Measurements from ENCODE around the gene FBXO31. TPM values are rescaled to one million over a fixed set of nuclear protein-coding genes. Genes with fewer than 3 reads are reported as not detected.
A peak's percentile ranks its signal among the peaks of the same experiment; 100 is the strongest.
"Not testable (repeated sequence)": the region's sequence is repeated elsewhere in the genome, so short reads cannot be mapped to it uniquely, and the experiment has no call there.

FBXO31 gene
- total RNA-seq, 1 experiment from 2014 or later, result 11.5 TPM

DNA sequence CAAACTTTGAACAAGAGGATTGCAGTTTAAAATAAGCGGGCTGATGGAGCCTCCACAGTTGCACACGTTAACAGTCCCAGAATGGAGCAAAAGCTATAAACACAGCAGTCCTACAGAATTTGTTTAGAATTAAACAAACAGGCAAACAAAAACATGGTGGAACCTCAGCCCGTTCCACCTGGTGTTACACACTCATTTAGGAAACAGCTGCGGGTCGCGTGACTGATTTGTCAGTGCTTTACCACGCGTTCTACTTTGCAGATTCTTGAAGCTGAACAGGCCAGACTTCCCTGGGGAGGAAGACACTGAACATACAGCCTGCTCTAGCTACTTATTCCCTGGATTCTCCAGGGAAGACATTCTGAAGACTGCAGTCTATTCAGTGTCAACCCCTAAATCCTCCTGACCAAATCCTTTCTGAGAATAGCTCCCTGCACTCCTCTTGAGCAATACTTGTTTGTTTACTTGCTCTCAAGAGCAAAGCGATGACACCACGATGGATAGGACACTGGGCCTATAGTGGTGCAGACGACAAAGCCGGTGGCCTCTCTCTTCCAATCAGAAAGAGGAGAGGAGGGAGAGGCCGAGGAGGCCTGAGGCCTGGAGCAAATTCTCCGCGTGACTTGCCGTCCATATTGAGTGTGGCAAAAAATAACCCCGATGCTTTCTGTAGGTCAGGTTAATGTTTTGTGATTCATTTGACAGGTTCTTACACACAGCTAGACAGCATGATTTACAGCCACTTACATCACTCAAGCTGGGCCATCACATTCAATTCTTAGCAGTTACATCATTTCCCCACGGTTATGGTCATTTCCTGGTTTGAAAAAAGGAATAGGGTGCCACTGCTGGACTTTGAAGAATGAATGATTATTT is 4.6 kb upstream of the FBXO31 start:
- peak; percentile 98 for DNase-seq (ENCODE audit: low read depth)

DNA sequence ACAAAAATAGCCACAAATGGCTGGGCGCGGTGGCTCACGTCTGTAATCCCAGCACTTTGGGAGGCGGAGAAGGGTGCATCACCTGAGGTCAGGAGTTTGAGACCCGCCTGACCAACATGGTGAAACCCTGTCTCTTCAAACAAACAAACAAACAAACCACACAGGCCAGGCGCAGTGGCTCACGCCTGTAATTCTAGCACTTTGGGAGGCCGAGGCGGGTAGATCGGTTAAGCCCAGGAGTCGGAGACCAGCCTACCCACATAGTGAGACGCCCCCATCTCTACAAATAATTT is 1.2 kb upstream of the FBXO31 start:
- not testable (repeated sequence) for DNase-seq (ENCODE audit: low read depth)

DNA sequence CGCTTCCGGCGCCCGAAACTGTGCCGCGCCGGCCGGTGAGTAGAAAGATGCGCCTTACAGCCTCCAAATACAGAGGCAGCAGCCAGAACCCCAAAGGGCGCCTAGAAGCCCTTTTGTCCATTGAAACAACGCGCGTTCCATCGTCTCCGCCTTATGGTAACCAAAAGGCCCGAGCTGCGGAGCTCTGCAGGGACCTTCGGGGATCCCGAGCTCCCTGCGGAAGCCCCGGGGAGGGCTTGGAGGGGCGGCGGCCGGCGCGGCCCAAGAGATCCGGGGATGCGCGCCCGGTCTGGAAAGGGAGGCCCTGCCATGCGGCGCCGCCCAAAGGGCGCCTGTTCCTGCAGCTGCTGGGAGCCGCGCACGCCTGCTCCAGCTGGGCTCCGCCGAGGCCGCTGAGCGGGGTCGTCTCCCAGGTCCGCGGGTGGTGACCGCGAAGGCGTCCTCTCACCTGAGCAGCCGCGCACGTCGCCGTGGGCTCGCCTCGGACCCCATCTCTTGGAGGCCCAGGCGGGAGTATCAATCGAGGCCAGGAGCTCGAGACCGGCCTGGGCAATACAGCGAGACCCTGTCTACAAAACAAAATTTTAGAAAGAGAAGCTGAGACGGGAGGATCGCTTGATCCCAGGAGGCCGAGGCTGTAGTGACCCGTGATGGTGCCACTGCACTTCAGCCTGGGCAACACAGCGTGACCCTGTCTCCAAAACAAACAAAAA is 742 bp upstream of the FBXO31 start:
- no peak for DNase-seq (ENCODE audit: low read depth)

DNA sequence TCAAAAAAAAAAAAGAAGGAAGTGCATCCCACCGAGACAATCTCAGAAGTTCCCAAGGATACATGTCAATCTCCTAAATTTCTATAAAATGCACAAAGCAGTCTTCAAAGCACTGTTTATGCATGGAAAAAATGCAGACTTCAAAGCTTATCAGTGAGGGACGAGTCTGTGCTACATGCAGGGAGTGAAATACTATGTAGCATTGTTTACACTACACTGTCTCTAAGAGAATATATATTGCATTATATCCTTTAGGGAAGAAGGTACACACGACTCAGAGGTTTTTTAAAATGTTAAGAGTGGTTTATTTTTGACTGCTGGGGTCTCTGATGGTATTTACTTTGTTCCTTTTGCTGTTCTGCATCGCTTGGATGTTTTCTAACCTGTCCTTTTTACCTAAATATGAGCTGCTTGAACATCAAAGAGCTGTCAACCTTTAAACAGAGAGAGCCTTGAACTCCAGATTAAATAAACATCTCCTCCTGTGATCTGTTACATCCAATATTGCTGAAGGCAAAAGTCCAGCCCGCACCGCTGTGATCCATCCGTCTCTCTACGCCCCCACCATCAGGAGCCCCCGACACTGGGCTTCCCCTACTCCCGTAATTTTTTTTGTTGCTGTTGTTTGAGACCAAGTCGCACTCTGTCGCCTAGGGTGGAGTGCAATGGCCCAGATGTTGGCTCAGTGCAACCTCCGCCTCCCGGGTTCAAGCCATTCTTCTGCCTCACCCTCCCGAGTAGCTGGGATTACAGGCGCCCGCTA is 1.4 kb downstream of the FBXO31 start:
- DNase-seq (ENCODE audit: low read depth), result no peak

DNA sequence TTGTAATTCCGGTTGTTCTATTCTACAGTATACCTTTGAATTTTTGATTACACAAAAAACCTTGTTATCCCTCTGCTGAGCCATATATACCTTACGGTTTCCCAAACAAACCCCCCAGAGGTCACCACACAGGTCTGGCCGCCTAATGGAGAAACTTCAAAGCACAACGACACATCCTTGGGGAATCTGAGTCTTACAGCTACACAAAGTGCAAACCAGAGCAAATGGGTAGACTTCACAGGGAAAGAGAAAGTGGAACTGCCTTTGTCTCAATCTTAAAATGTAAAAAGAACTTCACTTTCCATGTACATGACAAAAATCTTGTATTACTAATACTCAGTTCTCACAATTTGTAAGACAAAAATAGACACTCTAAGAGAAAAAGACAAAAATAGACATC is 2.7 kb downstream of the FBXO31 start:
- DNase-seq (ENCODE audit: low read depth), result peak; percentile 42

DNA sequence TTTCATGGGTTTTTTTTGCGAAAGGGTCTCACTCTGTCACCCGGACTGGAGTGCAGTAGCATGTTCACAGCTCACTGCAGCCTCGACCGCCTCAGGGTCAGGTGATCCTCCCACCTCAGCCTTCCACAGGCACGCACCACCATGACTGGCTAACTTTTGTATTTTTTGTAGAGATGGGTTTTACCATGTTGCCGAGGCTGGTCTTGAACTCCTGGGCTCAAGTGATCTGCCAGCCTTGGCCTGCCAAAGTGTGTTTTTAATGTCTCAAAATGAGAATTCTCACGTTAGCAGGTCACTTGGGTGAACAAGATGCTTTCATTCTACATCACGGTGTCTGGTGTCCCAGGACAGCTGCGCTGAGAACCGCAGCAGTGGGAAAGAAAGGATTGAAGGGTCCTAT is 3.2 kb downstream of the FBXO31 start:
- DNase-seq (ENCODE audit: low read depth), result no peak

DNA sequence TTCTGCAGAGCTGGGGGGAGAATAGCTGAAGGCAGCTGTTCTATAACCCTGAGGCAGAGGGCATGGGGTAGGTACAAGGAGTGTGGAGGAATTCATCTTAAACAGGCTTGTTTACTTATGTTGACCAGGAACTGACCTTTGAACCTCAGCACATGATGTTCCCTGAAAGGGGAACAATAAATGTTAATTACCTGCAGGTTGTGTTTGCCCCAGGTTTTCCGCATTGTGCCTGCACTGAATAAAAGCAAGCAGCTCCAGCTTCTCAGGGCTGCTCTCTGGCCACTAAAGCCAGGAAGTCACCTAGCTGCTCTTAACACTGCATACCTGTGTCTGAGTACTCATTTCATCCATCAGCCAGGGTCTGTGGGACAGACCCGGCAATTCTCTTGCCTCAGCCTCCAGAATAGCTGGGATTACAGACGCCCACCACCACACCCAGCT is 4.2 kb downstream of the FBXO31 start:
- DNase-seq (ENCODE audit: low read depth), result not testable (repeated sequence)

DNA sequence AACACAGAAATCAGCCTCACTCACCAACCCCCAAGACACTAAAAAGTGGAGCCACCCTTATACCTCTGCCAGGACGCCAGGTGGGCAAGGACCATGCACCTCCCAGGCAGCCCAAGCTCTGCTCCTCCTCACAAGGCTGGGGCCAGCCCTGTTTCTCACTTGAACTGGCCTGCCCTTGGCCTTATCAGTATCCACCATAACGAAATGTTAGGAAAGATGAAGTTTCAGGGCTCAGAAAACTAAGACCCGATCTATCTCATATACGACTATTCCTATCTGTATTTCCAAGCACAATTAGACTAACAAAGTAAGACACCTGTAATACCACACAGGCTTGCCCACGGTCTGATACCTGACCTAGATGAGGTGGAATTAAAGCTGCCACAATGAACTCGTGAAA is 6.9 kb downstream of the FBXO31 start:
- no peak for DNase-seq (ENCODE audit: low read depth)

DNA sequence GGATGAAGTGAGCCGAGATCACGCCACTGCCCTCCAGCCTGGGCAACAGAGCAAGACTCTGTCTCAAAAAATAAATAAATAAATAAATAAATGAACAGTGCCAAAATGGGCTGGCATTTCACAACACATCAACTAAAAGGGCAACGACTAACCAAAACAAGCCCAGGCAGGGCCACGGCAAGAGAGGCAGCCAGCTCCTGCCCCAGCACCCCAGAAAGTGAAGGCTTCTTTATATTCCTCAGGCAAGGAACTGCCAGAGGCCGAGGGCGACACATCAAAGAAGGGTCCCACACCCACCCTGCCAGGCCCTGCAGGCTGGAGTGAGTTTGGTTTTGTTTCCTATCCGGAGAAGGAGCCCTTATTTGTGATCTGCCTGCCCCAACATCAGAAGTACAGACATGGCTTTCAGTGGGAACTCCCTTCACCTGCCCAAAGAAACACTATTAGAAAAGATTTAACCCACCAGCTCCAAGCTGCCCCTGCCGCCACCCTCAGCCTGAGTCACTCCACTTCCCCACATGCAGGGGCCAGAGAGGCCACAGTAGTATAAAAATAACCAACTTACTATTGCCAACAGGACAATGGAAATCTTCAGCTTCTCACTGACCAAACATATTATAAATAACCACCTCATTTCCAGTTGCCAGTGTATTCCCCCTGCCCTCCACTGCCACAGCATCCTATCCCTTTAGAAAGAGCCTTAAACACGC is 8.0 kb downstream of the FBXO31 start:
- DNase-seq (ENCODE audit: low read depth), result peak; percentile 57

DNA sequence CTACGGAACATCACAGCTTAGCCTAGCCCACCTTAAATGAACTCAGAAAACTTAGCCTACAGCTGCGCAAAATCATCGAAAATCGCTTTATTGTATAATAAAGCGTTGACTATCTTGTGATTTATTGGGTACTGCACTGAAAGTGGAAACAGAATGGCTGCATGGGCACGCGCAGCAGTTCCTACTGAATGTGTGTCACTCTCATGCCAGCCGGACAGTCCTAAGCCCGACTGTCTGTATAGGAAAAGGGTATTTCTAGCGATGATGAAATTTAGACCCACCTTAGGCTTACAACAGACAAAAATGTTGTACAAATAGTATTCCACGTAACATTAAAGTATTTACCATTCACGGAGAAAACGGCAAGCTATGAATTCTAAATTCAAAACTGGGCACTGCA is 9.3 kb downstream of the FBXO31 start:
- no peak for DNase-seq (ENCODE audit: low read depth)

DNA sequence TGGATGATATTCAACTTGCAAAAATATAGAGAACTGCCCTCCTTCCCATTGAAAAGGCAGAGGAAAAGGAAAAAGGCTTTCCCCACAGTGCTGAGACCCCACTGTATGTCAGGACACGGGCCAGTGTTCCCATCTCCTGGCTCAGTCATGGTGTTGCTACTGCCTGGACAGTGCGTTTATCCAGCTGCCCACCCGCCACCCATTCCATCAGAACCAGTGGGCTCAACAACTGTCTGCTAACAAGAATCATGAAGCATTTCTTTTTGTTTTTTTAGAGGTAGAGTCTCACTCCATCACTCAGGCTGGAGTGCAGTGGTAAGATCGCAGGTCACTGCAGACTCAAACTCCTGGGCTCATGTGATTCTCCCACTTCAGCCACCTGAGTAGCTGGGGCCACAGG is 11.3 kb downstream of the FBXO31 start:
- DNase-seq (ENCODE audit: low read depth), result no peak

DNA sequence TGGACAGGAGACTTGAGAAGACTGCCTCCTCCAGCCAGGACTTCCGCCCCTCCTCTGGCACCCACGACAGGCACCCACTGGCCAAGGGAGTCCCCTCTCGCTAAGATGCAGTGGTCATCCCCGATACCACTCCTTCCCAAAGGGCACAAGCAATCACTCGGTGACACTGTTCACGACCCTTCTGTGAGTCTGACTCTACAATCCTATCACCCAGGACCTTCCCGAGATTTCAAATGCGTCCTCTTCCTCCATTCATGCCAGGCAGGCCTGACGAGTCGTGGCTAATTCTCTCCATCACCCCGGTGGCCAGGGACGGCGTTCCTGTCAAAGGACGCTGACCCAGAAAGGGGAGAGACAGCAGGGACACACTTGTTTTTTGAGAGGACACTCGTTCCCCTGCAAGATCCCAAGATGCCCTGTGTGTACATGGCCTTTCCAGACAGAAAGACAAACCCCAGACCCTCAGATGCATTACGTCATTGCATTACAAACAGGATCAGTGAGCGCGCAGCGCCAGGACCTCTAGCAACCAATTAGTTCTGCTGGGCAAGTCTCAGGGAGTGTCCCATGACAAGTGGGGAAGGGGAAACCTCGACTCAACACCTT is 12.2 kb downstream of the FBXO31 start:
- no peak for DNase-seq (ENCODE audit: low read depth)

DNA sequence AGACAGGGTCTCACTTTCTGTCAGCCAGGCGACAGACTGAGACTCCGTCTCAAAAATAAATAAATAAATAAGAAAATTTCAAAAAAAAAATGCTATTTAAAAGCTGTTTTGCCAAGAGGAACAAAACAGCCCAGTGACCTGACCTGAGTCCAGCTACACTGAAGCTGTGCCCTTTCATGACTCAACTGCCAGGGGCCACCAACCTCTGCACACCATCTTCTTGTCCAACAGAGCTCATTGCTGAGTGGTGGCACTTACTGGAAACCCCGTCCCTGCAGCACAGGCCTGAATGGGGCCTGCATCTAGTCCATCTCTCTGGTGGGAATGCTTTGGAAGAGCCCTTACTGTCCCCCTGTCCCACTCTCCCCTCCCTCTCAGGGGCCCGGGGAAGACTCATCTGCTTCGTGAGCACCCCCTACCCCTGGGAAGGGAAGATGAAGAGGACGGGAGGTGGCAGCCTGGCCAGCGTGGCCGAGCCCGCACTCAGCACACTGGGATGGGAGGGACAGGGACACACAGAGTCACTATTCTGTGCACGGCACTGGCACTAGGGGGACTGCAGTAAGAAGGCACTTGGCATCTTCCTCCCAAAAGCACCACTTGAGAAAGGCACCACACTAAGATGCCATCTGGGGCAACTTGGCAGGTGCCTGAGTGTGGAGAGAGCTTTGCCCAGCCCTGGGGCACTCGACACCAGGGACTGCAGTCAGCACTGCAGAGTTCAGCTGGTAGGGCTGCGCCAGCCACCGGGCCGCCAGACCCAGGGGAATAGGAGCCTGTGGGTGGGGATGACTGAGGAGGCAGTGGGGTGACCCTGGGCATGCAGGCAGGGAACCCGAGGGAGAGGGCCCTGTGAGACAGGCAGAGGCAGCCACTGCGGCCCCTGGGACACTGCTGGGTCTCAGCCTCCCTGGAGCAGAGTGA is 13.5 kb downstream of the FBXO31 start:
- no peak for DNase-seq (ENCODE audit: low read depth)

DNA sequence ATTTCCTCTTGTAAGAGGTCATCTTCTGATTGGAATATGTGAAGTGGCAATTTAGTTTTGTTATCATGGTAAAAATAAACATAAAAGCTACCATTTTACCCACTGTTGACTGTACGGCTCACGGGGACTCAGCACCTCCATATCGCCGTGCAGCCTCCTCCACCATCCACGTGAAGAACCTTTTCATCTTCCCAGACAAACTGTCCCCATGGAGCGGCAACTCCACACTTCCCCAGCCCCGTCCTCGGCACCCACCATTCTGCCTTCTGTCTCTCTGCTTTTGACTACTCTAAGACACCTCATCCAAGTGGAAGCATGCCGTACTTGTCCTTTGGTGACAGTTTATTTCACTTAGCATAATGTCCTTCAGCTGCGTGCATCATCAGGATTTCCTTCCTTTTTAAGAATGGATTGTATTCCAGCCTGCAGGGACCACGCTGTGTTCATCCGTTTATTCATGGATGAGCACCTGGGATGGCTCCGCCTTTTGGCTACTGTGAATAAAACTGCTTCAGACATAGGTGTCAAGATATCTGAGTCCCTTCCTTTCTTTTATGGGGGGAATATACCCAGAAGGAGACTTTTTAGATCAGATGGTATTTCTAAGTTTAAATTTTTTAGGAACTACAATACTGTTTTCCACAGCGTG is 14.3 kb downstream of the FBXO31 start:
- no peak for DNase-seq (ENCODE audit: low read depth)

DNA sequence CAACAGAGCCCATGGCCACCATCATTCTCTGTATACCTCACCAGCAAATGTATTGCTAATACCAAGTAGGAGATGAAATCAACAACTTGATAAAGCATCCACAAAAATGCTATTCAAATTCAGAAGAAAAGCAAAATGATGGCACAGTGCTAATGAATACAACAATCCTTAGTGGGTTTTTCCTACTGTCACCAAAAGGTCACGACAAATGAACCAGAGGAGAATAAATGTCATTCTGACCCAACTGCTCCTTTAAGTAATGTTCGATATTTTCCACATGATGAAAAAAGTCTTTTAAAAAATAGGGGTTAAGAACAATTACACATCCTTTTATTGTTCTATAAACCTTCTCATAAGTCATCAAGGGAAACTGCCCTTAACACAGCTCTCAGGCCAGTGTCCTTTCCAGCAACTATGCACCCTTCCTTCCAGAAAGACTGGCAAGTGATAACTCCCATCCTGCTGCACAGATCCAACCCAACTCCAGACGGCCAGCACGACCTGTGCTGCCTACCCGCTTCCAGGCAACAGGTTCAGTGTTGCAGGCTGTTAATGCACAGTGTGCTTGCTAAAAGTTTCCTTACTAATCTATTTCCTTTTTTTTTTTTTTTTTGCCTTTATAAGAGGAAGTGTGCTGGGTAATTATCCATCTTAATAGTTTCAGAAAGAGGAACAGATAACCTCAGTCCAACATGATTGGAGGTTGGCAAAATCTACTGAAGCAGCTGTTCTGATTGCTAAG is 15.4 kb downstream of the FBXO31 start:
- DNase-seq (ENCODE audit: low read depth), result no peak

DNA sequence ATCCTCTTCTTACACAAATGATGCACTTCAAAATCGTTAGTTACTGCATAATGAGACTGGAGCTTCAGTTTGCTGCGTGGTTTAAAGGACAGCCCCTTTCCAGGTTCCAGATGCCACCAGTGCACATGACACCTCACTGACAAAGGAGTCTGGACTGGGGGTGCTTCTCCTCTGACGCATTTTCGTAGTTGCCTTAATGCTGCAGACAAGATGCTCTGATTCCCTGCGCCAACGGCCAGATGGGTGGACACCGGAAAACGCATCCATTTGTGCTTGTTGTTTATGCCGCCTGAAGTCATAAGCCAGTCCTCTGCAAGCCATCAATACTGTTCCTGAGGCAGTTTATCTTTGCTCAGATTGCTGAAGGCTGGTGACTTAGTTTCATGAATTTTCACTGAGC is 16.0 kb downstream of the FBXO31 start:
- no peak for DNase-seq (ENCODE audit: low read depth)

DNA sequence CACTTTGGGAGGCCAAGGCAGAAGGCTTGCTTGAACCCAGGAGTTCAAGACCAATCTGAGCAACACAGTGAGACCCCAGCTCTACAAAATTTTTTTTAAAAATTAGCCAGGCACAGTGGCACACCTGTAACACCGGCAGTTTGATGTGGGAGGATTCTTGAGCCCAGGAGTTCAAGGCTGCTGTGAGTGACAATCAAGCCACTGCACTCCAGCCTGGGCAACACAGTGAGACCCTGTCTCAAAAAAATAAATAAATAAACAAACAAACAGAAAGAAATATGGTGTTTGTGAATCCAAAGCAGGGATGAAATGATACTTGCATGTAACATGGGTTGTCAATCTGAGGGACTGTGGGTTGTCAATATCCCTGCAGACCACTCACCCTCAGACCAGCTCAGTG is 16.6 kb downstream of the FBXO31 start:
- DNase-seq (ENCODE audit: low read depth), result no peak

DNA sequence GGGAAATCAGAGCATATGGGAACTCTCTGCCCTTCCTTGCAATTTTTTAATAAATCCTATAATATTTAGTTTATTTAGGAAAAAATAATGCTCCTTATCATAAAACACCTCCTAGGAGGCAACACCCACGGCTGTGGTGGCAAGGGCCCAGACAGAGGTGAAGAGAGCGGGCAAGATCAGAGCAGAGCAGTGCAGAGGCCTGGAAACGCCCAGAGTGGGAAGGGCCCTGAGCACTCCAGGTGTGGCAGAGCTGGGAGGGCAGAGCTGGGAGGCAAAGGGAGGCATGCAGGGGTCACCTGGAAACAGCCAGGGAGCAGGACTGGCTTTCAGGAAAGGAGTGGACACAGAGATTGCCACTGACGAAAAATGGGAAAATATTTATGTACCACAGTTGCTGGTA is 17.3 kb downstream of the FBXO31 start:
- no peak for DNase-seq (ENCODE audit: low read depth)

DNA sequence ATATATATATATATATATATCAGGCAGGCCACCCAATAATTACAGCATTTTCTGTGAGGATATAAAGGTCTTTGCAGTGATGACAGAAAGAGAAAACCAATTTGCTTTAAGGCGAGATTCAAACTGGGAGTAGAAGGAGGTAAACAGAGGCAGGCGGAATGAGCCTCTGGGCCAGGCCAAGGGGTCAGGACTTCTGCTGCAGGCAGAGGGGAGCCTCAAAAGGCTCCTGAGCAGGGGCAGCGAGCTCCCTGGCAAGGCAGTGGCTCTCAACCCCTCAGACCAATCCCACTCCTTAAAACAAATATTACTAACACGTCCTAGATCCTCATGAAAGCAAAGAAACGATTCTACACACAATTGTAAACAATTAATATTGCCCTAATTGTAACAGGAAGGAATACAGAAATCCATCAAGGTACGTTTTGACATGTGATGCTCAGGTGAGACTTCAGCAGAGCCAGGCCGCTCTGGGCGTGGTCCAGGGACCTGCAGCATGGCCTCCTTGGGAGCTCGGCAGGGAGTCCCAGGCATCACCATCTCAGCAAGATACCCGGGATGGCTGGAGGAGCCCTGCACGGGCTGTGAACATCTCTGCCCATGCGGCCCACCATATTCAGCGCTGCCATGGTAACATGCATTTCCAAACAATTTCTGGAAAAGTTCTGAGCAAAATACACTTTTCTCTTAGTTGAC is 18.4 kb downstream of the FBXO31 start:
- no peak for DNase-seq (ENCODE audit: low read depth)
